GM19239 (cell line): ENCODE results near the gene ANKRD66.
"Not testable (repeated sequence)": the region's sequence is repeated elsewhere in the genome, so short reads cannot be mapped to it uniquely, and the experiment has no call there.

Experiments
- DNase-seq: peaks from one replicate; pipeline ENCODE4 v3.0.0; 2011; ENCODE audit warnings: low spot score; ENCODE audit not compliant: insufficient read length
- FAIRE-seq: peaks from 2 replicates; lab custom pipeline; 2011; peaks lifted over from hg19 to GRCh38; lab: Jason Lieb, UNC

The ANKRD66 gene

GRCh38 chr6:46746696-46747095 is at the start of gene ANKRD66:
TSS of gene ANKRD66 (plus strand) at chr6:46746933. CDS start at chr6:46751949, 5,016 bp downstream.
- FAIRE-seq (no peak), DNase-seq (no peak)

- no peak for DNase-seq
- no peak for FAIRE-seq
Measured at GRCh38 chr6:46699970-46700369, 46.8 kb upstream of the ANKRD66 start.

GRCh38 chr6:46704562-46704961 is 42.2 kb upstream of the ANKRD66 start:
- DNase-seq (no peak), FAIRE-seq (no peak)

GRCh38 chr6:46706464-46706863 is 40.3 kb upstream of the ANKRD66 start:
- FAIRE-seq (no peak), DNase-seq (no peak)

GRCh38 chr6:46711491-46711890 is 35.2 kb upstream of the ANKRD66 start:
- DNase-seq (no peak), FAIRE-seq (no peak)

- no peak for DNase-seq
- FAIRE-seq, result no peak
Measured at GRCh38 chr6:46715141-46715540, 31.6 kb upstream of the ANKRD66 start.

- DNase-seq (no peak), FAIRE-seq (no peak)
Measured at GRCh38 chr6:46719099-46719498, 27.6 kb upstream of the ANKRD66 start.

- no peak for DNase-seq
- no peak for FAIRE-seq
Measured at GRCh38 chr6:46720401-46720800, 26.3 kb upstream of the ANKRD66 start.

- no peak for DNase-seq
- no peak for FAIRE-seq
Measured at GRCh38 chr6:46729787-46730326, 16.9 kb upstream of the ANKRD66 start.

- DNase-seq (no peak), FAIRE-seq (no peak)
Measured at GRCh38 chr6:46730921-46731461, 15.7 kb upstream of the ANKRD66 start.

- DNase-seq (no peak), FAIRE-seq (no peak)
Measured at GRCh38 chr6:46733341-46733801, 13.4 kb upstream of the ANKRD66 start.

- no peak for DNase-seq
- FAIRE-seq, result no peak
Measured at GRCh38 chr6:46734867-46735719, 11.6 kb upstream of the ANKRD66 start, which contains the start of gene PLA2G7. TSS of gene PLA2G7 (minus strand) at chr6:46735375. CDS start at chr6:46722891, 12,484 bp downstream.

GRCh38 chr6:46735720-46736031 is 11.1 kb upstream of the ANKRD66 start:
- no peak for DNase-seq
- FAIRE-seq, result no peak

- DNase-seq (no peak), FAIRE-seq (no peak)
Measured at GRCh38 chr6:46736906-46737305, 9.8 kb upstream of the ANKRD66 start.

- FAIRE-seq, result no peak
- no peak for DNase-seq
Measured at GRCh38 chr6:46741482-46741881, 5.3 kb upstream of the ANKRD66 start.

GRCh38 chr6:46741910-46742309 is 4.8 kb upstream of the ANKRD66 start:
- DNase-seq, result no peak
- FAIRE-seq, result no peak

- DNase-seq, result no peak
- FAIRE-seq, result no peak
Measured at GRCh38 chr6:46743425-46744158, 3.1 kb upstream of the ANKRD66 start.

GRCh38 chr6:46744159-46744725 is 2.5 kb upstream of the ANKRD66 start:
- not testable (repeated sequence) for DNase-seq, FAIRE-seq

- DNase-seq (no peak), FAIRE-seq (no peak)
Measured at GRCh38 chr6:46745973-46746372, 760 bp upstream of the ANKRD66 start.

- FAIRE-seq (no peak), DNase-seq (no peak)
Measured at GRCh38 chr6:46748940-46749503, 2.3 kb downstream of the ANKRD66 start.
